ENCODE data around the gene WWTR1.
A peak's percentile ranks its signal among the peaks of the same experiment; 100 is the strongest.

Gene WWTR1

DNA sequence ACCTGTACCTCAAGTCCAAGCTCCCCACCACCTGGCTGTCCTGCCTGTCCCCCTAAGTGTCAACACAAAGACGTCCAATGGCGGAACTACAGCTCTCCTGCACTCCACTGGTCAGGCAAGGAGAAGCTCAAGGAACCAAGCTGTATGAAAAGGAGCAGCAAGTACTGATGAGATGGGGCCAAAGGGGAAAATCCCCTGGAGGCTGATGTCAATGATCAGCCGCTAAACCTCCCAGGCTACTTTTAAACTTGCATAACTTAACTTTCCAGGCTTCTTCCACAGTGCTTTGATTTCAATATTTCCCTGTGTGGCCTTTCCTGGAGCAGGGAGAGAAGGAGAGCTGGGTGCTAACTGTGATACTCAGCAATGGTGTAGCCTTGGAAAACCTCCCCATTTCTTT lies 148.3 kb downstream of the WWTR1 start:
- no peak overlapping the region for H3K4me3 ChIP-seq
- no peak for DNase-seq (ENCODE audit: low spot score)
- TF ChIP-seq, protein P1, sequence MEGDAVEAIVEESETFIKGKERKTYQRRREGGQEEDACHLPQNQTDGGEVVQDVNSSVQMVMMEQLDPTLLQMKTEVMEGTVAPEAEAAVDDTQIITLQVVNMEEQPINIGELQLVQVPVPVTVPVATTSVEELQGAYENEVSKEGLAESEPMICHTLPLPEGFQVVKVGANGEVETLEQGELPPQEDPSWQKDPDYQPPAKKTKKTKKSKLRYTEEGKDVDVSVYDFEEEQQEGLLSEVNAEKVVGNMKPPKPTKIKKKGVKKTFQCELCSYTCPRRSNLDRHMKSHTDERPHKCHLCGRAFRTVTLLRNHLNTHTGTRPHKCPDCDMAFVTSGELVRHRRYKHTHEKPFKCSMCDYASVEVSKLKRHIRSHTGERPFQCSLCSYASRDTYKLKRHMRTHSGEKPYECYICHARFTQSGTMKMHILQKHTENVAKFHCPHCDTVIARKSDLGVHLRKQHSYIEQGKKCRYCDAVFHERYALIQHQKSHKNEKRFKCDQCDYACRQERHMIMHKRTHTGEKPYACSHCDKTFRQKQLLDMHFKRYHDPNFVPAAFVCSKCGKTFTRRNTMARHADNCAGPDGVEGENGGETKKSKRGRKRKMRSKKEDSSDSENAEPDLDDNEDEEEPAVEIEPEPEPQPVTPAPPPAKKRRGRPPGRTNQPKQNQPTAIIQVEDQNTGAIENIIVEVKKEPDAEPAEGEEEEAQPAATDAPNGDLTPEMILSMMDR (IDR thresholded peaks at IDR 0.05) = no peak
- no peak overlapping the region for H3K27ac ChIP-seq

DNA sequence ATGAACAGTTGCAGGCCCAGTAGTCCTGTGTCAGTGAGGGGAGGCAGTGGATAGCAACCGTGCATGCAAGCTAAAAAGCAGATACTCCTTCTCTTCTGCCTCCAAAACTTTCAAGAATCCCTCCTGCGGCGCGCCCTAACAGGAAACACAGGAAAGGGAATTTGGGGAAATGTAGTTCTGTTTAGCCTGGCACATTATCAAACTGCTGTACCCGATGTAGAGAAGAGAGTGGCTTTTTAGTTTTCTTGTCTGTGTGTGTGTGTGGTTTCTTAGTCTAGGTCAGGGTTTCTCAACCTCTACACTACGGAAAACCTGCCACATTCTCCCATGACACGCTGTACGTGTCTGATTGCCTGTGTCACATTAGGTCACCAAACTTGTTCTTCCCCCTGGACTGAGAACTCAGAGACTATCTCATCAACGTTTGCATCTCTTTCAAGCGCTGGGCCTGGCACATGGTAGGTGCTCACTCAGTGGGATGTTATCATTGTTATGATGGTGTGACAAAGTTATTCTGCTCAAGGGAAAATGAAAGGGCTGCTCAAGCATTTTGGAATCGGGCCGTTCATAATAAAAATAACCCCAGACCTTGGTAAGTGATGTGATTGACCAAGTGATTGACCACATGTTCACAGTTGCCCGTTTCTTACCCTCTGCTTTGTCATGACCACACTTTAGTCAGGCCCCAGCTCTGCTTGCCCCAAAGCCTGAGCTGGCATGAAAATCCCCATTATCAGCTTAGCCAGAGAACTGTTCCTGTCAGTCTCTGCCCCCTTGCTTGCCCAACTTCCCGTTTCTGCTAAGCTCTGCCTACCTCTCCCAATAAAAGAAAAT lies 150.1 kb downstream of the WWTR1 start:
- DNase-seq (ENCODE audit: low spot score) = no peak
- TF ChIP-seq, protein P1 (IDR thresholded peaks at IDR 0.05) = no peak
- peak overlapping the region; percentile 74 to 82 for H3K27ac ChIP-seq
- H3K4me3 ChIP-seq = peak overlapping the region; percentile 56

DNA sequence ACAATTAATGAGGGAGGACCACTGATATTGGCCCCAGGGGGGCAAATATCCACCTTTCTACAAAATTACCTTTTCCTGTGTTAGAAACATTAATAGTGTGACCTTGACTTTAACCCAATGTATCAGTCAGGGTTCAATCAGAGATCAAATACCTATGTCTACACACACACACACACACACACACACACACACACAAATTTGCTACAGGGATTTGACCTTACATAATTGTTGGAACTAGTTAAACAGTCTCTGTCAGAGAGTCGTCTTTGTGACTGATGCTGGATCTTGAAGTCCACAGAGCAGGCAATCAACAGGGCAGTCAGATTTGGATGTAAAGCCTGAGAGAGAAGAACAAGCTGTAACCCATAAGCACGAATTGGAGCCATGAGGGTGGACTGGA lies 150.9 kb downstream of the WWTR1 start:
- no peak for DNase-seq (ENCODE audit: low spot score)
- Histone ChIP-seq H3K27ac (peak overlapping the region; percentile 74 to 82), H3K4me3 (peak overlapping the region; percentile 56)
- TF ChIP-seq, protein P1 (IDR thresholded peaks at IDR 0.05) = no peak

DNA sequence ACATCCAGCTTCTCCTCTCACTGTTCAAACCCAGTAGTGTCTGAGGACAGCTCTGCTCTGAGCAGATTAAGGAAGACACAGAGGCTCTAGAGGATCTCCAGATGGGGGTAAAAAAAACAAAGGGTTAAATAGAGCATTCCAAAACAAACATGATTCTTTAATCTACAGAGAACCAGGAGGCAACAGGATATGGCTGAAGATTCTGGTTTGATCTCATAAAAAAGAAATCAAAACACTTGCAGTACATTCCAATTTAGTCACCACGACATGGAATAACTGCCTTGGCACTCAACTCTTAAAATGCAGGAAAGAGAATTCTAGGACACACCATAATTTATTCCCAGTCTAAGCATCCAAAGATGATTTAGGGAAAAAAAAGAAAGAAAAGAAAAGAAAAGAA lies 151.3 kb downstream of the WWTR1 start:
- Histone ChIP-seq H3K4me3 (no peak overlapping the region), H3K27ac (peak overlapping the region; percentile 61 to 74)
- TF ChIP-seq, protein P1 (IDR thresholded peaks at IDR 0.05) = no peak
- no peak for DNase-seq (ENCODE audit: low spot score)

DNA sequence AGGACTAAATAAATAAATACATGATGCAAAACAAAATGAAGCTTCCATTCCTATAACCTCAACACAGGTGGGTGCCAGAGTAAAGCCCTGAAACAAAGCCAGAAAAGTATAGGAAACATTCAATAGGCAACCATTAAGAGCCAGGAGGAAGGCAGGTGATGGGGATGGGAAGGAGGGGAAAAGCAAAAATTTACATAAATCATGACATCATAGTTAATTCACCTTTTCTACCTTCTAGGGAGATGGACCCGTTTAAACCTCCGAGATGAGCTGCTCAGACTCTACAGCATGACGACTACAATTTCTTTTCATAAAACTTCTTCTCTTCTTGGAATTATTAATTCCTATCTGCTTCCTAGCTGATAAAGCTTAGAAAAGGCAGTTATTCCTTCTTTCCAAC lies 155.4 kb downstream of the WWTR1 start:
- no peak overlapping the region for H3K4me3 ChIP-seq
- no peak for DNase-seq (ENCODE audit: low spot score)
- H3K27ac ChIP-seq = no peak overlapping the region
- TF ChIP-seq, protein P1 (IDR thresholded peaks at IDR 0.05) = no peak

DNA sequence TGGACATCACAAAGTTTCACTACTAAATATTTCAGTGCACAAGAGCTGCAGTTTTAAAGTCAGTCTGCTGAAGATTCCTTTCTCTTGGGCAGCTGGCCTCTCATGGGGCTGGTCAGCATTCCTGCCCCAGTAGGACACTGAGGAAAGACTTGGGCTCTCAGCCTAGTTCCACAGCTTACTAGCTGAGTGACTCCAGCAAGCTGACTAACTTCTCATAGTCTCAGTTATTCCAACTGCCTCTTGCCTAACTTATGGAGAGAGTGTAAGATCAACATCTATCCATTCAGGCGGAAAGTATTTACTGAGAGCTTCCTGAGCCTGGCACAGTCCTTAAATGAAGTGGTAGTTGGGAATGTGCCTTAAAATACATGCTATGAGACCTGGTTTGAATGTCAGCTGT lies 156.3 kb downstream of the WWTR1 start:
- Histone ChIP-seq H3K27ac (peak overlapping the region; percentile 19 to 80), H3K4me3 (no peak overlapping the region)
- DNase-seq (ENCODE audit: low spot score) = peak; percentile 84
- TF ChIP-seq, protein P1 (IDR thresholded peaks at IDR 0.05) = no peak

Data from coronary artery (tissue), 2 donors.